ENCODE results near the gene SLC6A7. TPM values are rescaled to one million over a fixed set of nuclear protein-coding genes. Genes with fewer than 3 reads are reported as not detected.

The SLC6A7 gene
- total RNA-seq, 1 experiment from 2014 or later: 0.04 TPM

- H3K4me1 Mint-ChIP-seq: no peaks in the 10 kb centered on the region
- ChIA-PET CTCF (no interaction called here), POLR2A (no interaction called here)
- TF ChIP-seq ZNF423 (CRISPR knock-in tag; IDR thresholded peaks at IDR 0.05): no peak
- no peak for TF ChIP-seq NR3C1 (CRISPR knock-in tag; conservative IDR thresholded peaks at IDR 0.05; ENCODE audit: low read depth)
- no peak for TF ChIP-seq ZNF532 (CRISPR knock-in tag; IDR thresholded peaks at IDR 0.05; ENCODE audit: borderline replicate concordance)
- no peak for TF ChIP-seq TP53 (CRISPR knock-in tag; IDR thresholded peaks at IDR 0.05)
- TF ChIP-seq, protein P1, sequence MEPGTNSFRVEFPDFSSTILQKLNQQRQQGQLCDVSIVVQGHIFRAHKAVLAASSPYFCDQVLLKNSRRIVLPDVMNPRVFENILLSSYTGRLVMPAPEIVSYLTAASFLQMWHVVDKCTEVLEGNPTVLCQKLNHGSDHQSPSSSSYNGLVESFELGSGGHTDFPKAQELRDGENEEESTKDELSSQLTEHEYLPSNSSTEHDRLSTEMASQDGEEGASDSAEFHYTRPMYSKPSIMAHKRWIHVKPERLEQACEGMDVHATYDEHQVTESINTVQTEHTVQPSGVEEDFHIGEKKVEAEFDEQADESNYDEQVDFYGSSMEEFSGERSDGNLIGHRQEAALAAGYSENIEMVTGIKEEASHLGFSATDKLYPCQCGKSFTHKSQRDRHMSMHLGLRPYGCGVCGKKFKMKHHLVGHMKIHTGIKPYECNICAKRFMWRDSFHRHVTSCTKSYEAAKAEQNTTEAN (CRISPR knock-in tag; IDR thresholded peaks at IDR 0.05): no peak
- no peaks in the 10 kb centered on the region for H3K27me3 Mint-ChIP-seq (ENCODE audit: low read depth)
- no peaks in the 10 kb centered on the region for H3K36me3 Mint-ChIP-seq
- H3K9me3 Mint-ChIP-seq: no peaks in the 10 kb centered on the region
- no peak overlapping the region for H3K4me3 Mint-ChIP-seq
- ATAC-seq (no peak), DNase-seq (ENCODE audit: low spot score) (no peak)
- H3K27ac Mint-ChIP-seq: no peak overlapping the region
These were observed 33.6 kb downstream of the SLC6A7 start for GRCh38 chr5:150223474-150223873.

DNA sequence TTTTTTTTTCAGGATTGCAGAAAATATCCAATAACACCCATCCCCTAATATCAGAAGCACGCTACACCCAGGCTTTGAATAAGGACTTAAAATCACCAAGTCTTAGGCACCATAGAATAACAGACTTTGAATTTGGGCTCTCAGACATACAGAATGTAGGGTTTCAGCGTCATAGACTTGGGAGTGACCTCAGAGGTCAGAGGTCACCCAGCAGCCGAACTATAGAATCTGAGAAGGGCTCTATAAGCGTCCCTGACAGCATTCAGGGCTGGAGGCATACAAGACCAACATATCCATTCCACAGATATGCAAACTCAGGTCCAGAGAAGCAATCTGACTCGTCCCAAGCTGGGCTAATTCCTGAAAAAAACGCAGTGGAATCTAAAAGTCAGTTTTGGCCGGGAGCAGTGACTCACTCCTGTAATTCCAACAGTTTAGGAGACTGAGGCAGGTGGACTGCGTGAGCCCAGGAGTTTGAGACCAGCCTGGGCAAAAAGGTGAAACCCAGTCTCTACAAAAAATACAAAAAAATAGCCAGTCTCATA lies 34.7 kb downstream of the SLC6A7 start:
- TF ChIP-seq, protein P2, sequence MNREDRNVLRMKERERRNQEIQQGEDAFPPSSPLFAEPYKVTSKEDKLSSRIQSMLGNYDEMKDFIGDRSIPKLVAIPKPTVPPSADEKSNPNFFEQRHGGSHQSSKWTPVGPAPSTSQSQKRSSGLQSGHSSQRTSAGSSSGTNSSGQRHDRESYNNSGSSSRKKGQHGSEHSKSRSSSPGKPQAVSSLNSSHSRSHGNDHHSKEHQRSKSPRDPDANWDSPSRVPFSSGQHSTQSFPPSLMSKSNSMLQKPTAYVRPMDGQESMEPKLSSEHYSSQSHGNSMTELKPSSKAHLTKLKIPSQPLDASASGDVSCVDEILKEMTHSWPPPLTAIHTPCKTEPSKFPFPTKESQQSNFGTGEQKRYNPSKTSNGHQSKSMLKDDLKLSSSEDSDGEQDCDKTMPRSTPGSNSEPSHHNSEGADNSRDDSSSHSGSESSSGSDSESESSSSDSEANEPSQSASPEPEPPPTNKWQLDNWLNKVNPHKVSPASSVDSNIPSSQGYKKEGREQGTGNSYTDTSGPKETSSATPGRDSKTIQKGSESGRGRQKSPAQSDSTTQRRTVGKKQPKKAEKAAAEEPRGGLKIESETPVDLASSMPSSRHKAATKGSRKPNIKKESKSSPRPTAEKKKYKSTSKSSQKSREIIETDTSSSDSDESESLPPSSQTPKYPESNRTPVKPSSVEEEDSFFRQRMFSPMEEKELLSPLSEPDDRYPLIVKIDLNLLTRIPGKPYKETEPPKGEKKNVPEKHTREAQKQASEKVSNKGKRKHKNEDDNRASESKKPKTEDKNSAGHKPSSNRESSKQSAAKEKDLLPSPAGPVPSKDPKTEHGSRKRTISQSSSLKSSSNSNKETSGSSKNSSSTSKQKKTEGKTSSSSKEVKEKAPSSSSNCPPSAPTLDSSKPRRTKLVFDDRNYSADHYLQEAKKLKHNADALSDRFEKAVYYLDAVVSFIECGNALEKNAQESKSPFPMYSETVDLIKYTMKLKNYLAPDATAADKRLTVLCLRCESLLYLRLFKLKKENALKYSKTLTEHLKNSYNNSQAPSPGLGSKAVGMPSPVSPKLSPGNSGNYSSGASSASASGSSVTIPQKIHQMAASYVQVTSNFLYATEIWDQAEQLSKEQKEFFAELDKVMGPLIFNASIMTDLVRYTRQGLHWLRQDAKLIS (CRISPR knock-in tag; IDR thresholded peaks at IDR 0.05; ENCODE audit: borderline replicate concordance): no peak
- TF ChIP-seq FOXP4 (CRISPR knock-in tag; IDR thresholded peaks at IDR 0.05) (no peak), CBFB (CRISPR knock-in tag; IDR thresholded peaks at IDR 0.05; ENCODE audit: low read depth) (no peak), ZNF416 (CRISPR knock-in tag; IDR thresholded peaks at IDR 0.05) (no peak), GTF2I (CRISPR knock-in tag; conservative IDR thresholded peaks at IDR 0.05) (no peak), ZNF317 (CRISPR knock-in tag; IDR thresholded peaks at IDR 0.05; ENCODE audit: borderline replicate concordance, low read depth) (no peak), MYBL2 (CRISPR knock-in tag; IDR thresholded peaks at IDR 0.05) (no peak), ZNF532 (CRISPR knock-in tag; IDR thresholded peaks at IDR 0.05; ENCODE audit: borderline replicate concordance) (no peak), E2F1 (CRISPR knock-in tag; IDR thresholded peaks at IDR 0.05) (no peak), ZNF263 (CRISPR knock-in tag; IDR thresholded peaks at IDR 0.05; ENCODE audit: low read depth) (no peak)
- DNase-seq (ENCODE audit: low spot score) (no peak), ATAC-seq (no peak)
- Mint-ChIP-seq H3K4me3 (no peak overlapping the region), H3K27me3 (ENCODE audit: low read depth) (no peaks in the 10 kb centered on the region), H3K36me3 (no peaks in the 10 kb centered on the region), H3K27ac (no peak overlapping the region), H3K9me3 (no peaks in the 10 kb centered on the region), H3K4me1 (no peaks in the 10 kb centered on the region)
- CTCF ChIA-PET: no interaction called here
- POLR2A ChIA-PET: no interaction called here

Data from WTC11 (cell line).